Limb (tissue), 2 donors: ENCODE measurements around the gene SPDYE4.

ENCODE experiments used
- DNase-seq, 2 donors: peaks; one replicate each; pipeline ENCODE4 v3.0.0-alpha.2; 2016; ENCODE audit errors: extremely low spot score in 2 of 2

The SPDYE4 gene

DNA sequence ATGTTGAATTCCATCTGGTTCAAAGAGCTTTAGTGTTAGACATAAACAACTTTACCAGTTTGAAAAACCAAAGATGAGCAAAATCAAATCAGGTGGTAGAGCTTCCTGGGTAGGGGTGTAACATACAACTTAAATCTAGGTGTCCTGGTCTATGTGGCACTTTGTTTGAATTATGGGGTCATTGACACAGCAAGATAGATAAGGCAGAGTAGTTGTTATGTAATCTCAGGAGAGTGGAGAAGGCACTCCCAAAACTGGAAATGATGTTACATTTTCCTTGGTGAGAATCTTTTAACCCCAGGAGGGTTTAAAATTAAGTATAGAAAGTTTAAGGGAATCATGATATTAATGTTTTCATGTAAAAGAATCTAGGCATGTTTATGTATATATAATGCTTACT, 45.6 kb downstream of the SPDYE4 start:
- no peak for DNase-seq

DNA sequence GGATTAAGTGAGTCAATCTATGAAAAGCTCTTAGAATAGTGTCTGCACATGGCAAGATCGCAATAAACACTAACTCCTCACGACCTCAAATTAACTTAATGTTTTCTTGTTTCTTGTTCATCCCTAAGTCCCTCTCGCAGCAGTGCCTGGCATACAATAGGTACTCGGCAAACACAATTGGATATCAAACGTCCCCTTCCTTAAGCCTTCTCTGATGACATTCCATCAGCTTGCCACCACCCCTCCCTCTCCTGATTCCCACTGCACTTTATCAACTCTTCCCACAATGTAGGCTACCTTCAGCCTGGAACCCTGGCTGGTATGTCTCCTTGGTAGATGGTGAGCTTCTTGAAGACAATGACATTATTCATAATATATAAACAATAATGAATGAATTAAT, 47.1 kb downstream of the SPDYE4 start:
- no peak for DNase-seq

DNA sequence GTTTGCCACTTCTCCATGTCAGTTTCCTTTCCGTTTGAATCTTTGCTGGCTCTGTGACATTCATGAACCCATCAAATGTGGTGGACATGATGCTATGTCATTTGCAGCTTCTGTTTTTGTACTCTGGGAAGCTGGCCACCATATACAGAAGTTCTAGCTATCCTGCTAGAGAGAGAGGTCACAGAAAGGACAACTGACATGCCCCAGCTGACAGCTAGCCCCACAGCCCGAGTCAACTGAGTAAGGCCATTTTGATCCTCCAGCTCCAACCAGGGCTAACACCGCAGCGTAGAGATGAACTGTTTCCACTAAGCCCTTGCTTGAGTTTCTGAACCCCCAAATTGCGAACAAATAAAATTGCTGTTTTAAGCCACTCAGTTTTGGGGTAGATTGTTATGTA, 47.5 kb downstream of the SPDYE4 start:
- DNase-seq = no peak

DNA sequence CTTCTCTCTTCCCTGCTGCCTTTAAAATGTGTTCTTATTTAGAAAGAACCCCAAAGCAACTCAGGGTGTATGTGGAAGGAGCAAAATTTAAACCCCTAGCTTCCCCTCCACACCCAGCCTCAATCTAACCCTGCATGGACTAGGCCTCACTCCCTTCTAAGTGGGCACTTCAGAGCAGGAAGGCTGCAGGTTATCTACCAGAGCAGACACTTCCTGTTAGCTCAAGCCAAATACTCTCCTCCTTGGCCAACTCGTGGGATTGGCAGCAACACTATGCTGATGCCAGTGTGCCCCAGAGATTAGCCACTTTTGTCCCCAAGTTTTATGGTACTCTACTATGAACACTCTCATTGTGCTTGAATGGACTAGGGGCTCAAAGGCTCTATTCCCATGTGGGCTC, 49.3 kb downstream of the SPDYE4 start:
- no peak for DNase-seq

DNA sequence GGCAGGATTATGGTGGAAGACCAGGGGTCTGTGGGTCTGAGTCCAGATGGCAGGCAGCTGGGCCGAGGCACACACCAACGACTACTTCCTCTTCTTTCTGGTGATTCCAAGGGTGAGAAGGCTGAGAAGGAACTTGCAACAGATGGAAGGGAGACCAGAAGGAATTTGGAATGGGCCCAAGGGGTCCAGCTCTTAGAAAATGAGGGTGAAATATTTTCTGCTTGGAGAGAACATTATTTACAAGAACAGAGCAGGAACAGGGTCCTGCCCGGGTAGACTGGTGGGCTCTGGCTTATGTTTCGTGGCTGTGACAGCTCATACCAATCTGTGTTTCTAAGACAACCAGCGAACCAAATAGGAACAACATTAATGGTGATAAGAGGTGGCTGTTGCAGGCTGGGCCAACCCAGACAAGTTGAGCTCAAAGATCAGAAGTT, 50.3 kb downstream of the SPDYE4 start:
- no peak for DNase-seq

DNA sequence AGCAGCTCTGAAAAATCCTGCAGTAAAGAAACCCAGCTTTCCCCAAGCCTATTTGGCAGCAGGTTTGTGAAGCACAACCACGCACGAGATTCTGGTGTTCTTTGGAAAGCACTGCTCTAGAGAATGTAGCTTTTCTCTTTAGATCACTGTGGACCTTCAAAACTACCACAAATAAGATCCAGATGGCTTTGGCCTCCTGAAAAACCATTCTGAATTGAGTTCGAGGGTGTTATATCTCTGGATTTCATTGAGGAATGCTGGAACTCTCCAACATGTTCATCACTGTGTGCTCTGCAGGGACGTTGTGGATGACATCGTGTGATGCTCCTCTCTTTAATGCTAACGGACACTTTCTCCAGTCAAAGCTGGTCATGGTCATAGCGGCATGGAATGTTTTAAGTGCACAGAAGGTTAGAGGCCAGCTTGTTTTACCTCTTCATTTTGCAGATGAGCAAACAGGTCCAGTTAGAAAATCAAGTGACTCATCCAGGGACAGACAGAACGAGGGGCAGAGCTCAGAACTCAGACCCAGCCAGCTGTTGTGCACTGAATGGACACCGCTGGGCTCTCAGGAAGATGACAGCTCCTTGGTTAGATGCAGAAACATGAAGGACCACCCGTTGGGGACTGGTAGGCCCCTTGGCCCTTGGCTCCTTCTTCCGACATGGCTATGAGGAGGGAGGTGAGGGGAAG, 50.9 kb downstream of the SPDYE4 start:
- peak in 1 of 2 donors; percentile 39 for DNase-seq

DNA sequence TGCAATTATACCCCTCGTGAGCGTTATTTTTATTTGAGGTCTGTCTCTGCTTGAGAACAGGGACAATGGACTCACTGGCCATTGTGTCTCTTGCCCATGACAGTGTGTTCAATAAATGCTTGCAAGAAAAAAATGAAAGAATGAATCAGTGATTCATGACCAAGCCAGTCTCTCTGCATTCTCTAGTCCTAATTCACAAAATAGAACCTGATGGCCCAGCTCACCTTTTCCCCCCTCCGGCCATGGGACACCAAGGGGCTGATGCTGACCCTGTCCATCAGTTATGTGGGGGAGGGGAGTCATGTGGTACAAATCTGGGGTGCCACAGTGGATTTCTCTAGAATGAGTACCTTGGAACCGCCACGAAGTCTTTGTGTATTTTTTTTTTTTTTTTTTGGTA, 51.9 kb downstream of the SPDYE4 start:
- DNase-seq = no peak

DNA sequence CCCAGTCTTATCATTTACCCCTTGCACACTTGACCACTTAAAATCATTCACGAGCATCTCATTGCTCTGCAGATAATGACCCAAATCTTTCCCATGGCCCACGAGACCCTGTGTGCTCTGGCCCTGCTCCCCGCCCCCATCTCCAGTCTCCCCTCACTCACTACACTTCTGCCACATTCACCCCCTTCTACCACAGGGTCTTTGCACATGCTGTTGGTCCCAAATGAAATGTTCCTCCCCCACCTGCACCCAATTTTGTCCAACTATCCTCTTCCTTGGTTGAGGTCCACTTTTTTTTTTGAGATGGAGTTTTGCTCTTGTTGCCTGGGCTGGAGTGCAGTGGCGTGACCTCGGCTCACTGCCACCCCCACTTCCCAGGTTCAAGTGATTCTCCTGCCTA, 52.9 kb downstream of the SPDYE4 start:
- no peak for DNase-seq

DNA sequence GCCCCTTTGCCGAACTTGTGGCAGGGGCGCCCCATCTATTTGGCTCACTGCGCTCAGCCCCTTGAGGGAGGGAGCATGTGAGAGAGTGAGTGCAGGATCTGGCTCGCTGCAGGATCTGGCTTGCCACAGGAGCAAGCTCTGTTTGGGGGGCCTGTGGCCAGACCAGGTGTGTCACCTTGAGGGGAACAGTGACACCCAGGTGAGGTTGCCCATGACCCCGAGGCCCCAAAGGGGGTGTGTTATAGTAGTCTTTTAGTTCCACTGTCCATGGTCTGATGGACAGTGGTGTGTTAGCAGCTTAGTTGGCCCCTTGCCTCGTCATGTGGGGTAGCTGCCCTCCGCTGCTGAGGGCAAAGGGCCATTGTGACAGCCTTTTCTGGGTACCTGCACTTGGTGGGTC, 55.3 kb downstream of the SPDYE4 start:
- no peak for DNase-seq

DNA sequence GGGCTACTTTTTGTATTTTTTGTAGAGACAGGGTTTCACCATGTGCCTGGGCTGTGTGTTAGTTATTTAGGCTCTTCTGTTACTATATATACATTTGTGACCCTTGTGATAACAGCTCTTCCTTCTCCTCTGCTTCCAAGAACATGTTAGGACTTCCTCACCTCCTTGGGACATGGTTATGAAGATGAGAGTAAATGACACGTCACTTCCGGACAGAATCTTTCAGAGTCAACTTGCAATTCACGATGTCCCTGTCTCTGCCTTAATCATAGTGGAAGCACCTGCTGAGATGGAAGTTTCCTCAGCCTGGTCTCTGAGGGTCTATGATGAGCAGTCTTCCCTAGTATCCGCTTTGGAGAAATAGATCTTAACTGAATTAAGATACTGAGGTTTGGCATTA, 56.6 kb downstream of the SPDYE4 start:
- DNase-seq = no peak

DNA sequence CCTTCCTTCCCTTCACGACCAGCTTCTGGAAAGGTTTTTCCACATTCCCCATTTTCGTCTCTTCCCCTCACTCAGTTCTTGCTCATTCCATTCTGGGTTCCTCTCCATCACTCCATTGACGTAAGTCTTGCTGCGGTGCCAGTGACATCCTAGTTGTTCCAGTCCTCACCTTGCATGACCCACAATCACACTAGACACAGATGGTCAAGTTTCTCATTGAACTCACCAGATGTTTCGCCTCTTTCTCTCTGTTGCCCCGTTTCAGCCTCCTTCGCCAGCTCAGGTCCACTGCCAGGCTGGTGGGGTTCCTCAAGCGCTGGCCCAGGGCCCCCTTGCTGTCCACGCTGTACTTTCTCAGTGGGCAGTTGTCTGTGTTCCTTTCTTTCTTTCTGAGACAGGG, 57.1 kb downstream of the SPDYE4 start:
- DNase-seq = no peak
